ENCODE data around the gene CNTN4. TPM values are rescaled to one million over a fixed set of nuclear protein-coding genes. Genes with fewer than 3 reads are reported as not detected.

CNTN4 gene
- total RNA-seq, 1 donor from 2014 or later: not detected

DNA sequence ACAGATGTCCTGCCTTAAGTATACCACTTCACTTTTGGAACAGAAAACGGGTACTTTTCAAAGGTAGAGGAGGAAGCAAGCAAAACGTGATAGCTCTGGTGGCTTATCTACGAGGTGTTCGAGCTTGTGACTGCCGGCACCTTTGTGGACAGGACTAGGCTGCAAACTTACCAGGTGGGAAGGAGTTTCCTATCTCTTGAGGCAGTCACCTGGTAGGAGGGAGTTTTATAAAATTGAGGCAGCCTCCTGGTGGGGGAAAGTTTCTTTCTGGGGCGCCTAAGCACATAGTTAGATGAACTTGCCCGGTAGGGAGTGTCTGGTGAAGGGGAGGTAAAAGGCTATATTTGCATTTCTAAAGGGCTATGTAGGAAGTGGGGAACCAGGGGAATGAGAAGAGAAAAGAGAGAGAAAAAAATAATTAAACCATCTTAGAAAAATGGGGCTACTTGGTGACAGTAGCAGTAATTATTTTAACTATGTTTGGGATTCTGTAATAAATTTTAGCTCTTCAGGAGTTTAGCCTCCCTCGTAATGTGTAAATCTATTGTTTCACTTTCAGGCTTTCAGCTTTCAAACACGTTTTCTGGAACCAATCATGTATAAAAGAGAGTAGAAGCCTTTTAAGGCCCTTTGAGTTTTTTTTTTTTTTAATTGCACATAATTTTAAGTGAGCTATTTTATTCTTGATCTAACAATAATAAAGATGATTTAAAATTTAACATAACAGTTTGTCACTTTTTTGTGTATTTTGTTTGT is 880.5 kb downstream of the CNTN4 start:
- Histone ChIP-seq H3K36me3 (ENCODE audit: insufficient read depth, low read length) (no peaks in the 10 kb centered on the region), H3K4me3 (ENCODE audit: insufficient read depth, low read depth, low read length) (no peak overlapping the region), H3K4me1 (ENCODE audit: insufficient read depth, low read length) (no peaks in the 10 kb centered on the region), H3K79me2 (ENCODE audit: insufficient read depth, low read length) (no peaks in the 10 kb centered on the region), H3K27me3 (ENCODE audit: insufficient read depth, low read length) (no peaks in the 10 kb centered on the region), H3K9ac (ENCODE audit: low read length) (no peak overlapping the region), H3K27ac (ENCODE audit: low read depth, low read length) (no peak overlapping the region), H3K9me3 (ENCODE audit: insufficient read depth, low read depth, low read length) (peaks cover 2% of the 10 kb centered on the region), H4K20me1 (ENCODE audit: insufficient read depth, low read length) (no peaks in the 10 kb centered on the region), H3K4me2 (ENCODE audit: low read length) (no peak overlapping the region), H2AFZ (ENCODE audit: low read depth, low read length) (no peak overlapping the region)
- DNase-seq (ENCODE audit: low read depth) (no peak), FAIRE-seq (no peak)
- no peak overlapping the region for H3K27ac Mint-ChIP-seq (ENCODE audit: unreplicated experiment)
- no peak overlapping the region for H3K4me3 Mint-ChIP-seq (ENCODE audit: unreplicated experiment)
- no peaks in the 10 kb centered on the region for H3K27me3 Mint-ChIP-seq (ENCODE audit: low read depth, unreplicated experiment)
- no peak for TF ChIP-seq EZH2 (IDR thresholded peaks at IDR 0.05; ENCODE audit: insufficient read depth, low read length)
- TF ChIP-seq, protein P1, sequence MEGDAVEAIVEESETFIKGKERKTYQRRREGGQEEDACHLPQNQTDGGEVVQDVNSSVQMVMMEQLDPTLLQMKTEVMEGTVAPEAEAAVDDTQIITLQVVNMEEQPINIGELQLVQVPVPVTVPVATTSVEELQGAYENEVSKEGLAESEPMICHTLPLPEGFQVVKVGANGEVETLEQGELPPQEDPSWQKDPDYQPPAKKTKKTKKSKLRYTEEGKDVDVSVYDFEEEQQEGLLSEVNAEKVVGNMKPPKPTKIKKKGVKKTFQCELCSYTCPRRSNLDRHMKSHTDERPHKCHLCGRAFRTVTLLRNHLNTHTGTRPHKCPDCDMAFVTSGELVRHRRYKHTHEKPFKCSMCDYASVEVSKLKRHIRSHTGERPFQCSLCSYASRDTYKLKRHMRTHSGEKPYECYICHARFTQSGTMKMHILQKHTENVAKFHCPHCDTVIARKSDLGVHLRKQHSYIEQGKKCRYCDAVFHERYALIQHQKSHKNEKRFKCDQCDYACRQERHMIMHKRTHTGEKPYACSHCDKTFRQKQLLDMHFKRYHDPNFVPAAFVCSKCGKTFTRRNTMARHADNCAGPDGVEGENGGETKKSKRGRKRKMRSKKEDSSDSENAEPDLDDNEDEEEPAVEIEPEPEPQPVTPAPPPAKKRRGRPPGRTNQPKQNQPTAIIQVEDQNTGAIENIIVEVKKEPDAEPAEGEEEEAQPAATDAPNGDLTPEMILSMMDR (IDR thresholded peaks at IDR 0.05; ENCODE audit: insufficient read depth, low read depth, low read length): no peak
- no peaks in the 10 kb centered on the region for H3K4me1 Mint-ChIP-seq (ENCODE audit: low read depth, unreplicated experiment)
- no peaks in the 10 kb centered on the region for H3K36me3 Mint-ChIP-seq (ENCODE audit: low read depth, unreplicated experiment)
- H3K9me3 Mint-ChIP-seq (ENCODE audit: unreplicated experiment): peaks cover 3% of the 10 kb centered on the region

DNA sequence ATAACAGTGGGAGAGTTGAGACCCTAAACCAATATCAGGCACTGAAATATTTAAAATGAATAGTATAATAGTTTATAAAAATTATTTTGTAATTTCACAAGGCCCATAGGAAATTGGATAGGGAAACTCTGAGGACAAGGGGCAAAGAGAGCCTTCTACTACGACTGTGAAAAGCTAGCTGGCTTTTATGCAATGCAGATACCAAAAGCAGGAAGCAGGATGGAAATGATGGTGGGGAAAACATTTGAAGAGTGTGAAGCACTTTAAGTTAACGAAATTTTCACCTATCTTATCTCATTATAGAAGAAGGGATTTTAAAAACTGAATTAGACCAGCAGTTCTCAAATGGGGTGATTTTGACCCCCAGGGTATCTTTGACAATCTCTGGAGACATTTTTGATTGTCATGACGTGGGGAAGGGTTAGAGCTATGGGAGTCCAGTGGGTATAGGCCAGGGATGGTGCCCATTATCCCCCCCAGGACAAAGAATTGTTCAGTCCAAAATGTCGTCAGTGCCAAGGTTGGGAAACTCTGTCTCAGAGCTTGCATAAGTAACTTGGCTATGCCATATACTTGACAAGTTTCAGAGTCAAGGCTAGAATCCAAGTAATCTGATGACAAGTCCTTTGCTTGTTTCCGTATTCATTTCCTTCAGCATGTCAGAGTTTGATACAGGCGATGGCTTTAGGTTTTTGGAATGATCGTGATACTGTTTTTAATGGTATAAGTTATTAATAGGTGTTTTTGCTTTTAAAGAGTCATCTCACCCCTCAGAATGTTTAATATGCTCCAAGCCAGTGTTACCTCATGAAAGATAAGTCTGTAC is 885.6 kb downstream of the CNTN4 start:
- Histone ChIP-seq H2AFZ (ENCODE audit: low read depth, low read length) (no peak overlapping the region), H3K79me2 (ENCODE audit: insufficient read depth, low read length) (no peaks in the 10 kb centered on the region), H3K9me3 (ENCODE audit: insufficient read depth, low read depth, low read length) (peaks cover 2% of the 10 kb centered on the region), H4K20me1 (ENCODE audit: insufficient read depth, low read length) (no peaks in the 10 kb centered on the region), H3K27ac (ENCODE audit: low read depth, low read length) (no peak overlapping the region), H3K9ac (ENCODE audit: low read length) (no peak overlapping the region), H3K36me3 (ENCODE audit: insufficient read depth, low read length) (no peaks in the 10 kb centered on the region), H3K4me1 (ENCODE audit: insufficient read depth, low read length) (no peaks in the 10 kb centered on the region), H3K4me2 (ENCODE audit: low read length) (no peak overlapping the region), H3K27me3 (ENCODE audit: insufficient read depth, low read length) (no peaks in the 10 kb centered on the region), H3K4me3 (ENCODE audit: insufficient read depth, low read depth, low read length) (no peak overlapping the region)
- FAIRE-seq (no peak), DNase-seq (ENCODE audit: low read depth) (no peak)
- Mint-ChIP-seq H3K27ac (ENCODE audit: unreplicated experiment) (no peak overlapping the region), H3K4me1 (ENCODE audit: low read depth, unreplicated experiment) (no peaks in the 10 kb centered on the region), H3K9me3 (ENCODE audit: unreplicated experiment) (peaks cover 3% of the 10 kb centered on the region), H3K4me3 (ENCODE audit: unreplicated experiment) (no peak overlapping the region), H3K36me3 (ENCODE audit: low read depth, unreplicated experiment) (no peaks in the 10 kb centered on the region), H3K27me3 (ENCODE audit: low read depth, unreplicated experiment) (no peaks in the 10 kb centered on the region)
- no peak for TF ChIP-seq EZH2 (IDR thresholded peaks at IDR 0.05; ENCODE audit: insufficient read depth, low read length)
- TF ChIP-seq, protein P1 (IDR thresholded peaks at IDR 0.05; ENCODE audit: insufficient read depth, low read depth, low read length): no peak
